GM23338 (cell line): ENCODE data around the gene SLC35D2.

ENCODE experiments used
- CTCF ChIP-seq, 2 experiments: fragments of 200-600 bp in 1 of 2; sonication (generic) in 1 of 2; conservative IDR thresholded peaks; 2 replicates each; pipeline versions ENCODE4 v1.5.1 to v1.6.1; 2016 to 2017; ENCODE audit warnings: antibody characterized with exemption in 2 of 2, low read depth in 2 of 2, mild to moderate bottlenecking in 2 of 2, moderate library complexity in 1 of 2
- EZH2 ChIP-seq: fragments of 200-600 bp; sonication (generic); IDR thresholded peaks from one replicate; pipeline ENCODE4 v1.8.0; 2017; ENCODE audit warnings: antibody characterized with exemption, mild to moderate bottlenecking, low read depth; ENCODE audit not compliant: unreplicated experiment
- EZH2phosphoT487 ChIP-seq: fragments of 200-600 bp; sonication (generic); IDR thresholded peaks from one replicate; pipeline ENCODE4 v1.8.1; 2018; ENCODE audit warnings: antibody characterized with exemption; ENCODE audit not compliant: unreplicated experiment
- JUNB ChIP-seq: IDR thresholded peaks from one replicate; pipeline ENCODE4 v1.6.1; 2016; ENCODE audit warnings: antibody characterized with exemption; ENCODE audit not compliant: unreplicated experiment
- NANOG ChIP-seq: IDR thresholded peaks from 2 replicates; pipeline ENCODE4 v1.6.1; 2016; ENCODE audit warnings: antibody characterized with exemption, borderline replicate concordance
- POLR2AphosphoS5 ChIP-seq: IDR thresholded peaks from 2 replicates; pipeline ENCODE4 v1.6.1; 2016; ENCODE audit warnings: antibody characterized with exemption, low read depth
- REST ChIP-seq: IDR thresholded peaks from one replicate; pipeline ENCODE4 v1.6.1; 2018; ENCODE audit warnings: antibody characterized with exemption; ENCODE audit not compliant: unreplicated experiment
- ZNF331 ChIP-seq: fragments of 250-450 bp; sonication (Bioruptor Pico); IDR thresholded peaks from 2 replicates; pipeline ENCODE4 v1.5.0; 2020; ENCODE audit warnings: low read depth, mild to moderate bottlenecking, moderate library complexity

- TF ChIP-seq CTCF (conservative IDR thresholded peaks at IDR 0.05; ENCODE audit: low read depth in 2 of 2) = no peak
- no peak for TF ChIP-seq JUNB
- no peak for TF ChIP-seq POLR2AphosphoS5
- TF ChIP-seq NANOG = no peak
- no peak for TF ChIP-seq EZH2phosphoT487
- TF ChIP-seq EZH2 = no peak
- TF ChIP-seq REST = no peak
- TF ChIP-seq ZNF331 (CRISPR knock-in tag) = no peak
Measured at GRCh38 chr9:96348261-96348660, 35.2 kb downstream of the SLC35D2 start.
